ENCODE measurements around the gene ATP9B.
A peak's percentile ranks its signal among the peaks of the same experiment; 100 is the strongest.

ATP9B gene, protein sequence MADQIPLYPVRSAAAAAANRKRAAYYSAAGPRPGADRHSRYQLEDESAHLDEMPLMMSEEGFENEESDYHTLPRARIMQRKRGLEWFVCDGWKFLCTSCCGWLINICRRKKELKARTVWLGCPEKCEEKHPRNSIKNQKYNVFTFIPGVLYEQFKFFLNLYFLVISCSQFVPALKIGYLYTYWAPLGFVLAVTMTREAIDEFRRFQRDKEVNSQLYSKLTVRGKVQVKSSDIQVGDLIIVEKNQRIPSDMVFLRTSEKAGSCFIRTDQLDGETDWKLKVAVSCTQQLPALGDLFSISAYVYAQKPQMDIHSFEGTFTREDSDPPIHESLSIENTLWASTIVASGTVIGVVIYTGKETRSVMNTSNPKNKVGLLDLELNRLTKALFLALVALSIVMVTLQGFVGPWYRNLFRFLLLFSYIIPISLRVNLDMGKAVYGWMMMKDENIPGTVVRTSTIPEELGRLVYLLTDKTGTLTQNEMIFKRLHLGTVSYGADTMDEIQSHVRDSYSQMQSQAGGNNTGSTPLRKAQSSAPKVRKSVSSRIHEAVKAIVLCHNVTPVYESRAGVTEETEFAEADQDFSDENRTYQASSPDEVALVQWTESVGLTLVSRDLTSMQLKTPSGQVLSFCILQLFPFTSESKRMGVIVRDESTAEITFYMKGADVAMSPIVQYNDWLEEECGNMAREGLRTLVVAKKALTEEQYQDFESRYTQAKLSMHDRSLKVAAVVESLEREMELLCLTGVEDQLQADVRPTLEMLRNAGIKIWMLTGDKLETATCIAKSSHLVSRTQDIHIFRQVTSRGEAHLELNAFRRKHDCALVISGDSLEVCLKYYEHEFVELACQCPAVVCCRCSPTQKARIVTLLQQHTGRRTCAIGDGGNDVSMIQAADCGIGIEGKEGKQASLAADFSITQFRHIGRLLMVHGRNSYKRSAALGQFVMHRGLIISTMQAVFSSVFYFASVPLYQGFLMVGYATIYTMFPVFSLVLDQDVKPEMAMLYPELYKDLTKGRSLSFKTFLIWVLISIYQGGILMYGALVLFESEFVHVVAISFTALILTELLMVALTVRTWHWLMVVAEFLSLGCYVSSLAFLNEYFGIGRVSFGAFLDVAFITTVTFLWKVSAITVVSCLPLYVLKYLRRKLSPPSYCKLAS

DNA sequence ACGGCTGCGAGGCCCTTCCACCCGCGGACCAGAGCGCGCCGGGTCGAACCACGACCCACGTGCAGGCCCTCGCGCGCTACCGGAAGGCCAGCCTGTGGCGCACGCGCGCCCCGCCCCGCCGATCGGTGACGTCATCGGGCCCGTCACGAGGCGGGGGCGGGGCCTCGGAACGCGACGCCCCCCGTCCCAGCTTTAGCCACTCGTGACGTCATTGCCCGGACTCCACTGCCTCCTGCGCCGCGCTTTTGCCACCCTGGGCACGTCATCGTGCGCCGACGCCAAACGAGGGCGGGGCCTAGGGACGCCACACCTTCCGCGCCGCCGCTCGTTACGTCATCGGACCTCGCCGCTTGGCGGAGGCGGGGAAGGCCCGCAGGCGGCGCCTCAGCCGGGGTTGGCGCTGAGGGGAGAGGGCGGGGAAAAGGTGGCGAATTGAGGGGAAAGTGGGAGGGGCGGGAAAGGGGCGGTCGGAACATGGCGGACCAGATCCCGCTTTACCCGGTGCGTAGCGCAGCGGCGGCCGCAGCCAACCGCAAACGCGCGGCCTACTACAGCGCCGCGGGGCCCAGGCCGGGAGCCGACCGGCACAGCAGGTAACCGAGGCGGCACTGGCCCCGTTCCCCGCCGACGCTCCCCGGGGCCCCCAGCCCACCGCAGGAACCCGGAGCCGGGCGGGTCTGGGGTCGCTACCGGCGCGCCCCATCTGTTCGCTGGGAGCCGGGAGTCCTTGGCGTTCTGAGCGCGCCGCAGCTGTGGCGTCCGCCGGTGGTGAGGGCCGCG, at the start of gene ATP9B:
ATP9B (plus strand) TSS at position 458 of the 780 bp plus-strand sequence; CDS start at position 475, 17 bp downstream.
- peak; percentile 99 for DNase-seq

DNA sequence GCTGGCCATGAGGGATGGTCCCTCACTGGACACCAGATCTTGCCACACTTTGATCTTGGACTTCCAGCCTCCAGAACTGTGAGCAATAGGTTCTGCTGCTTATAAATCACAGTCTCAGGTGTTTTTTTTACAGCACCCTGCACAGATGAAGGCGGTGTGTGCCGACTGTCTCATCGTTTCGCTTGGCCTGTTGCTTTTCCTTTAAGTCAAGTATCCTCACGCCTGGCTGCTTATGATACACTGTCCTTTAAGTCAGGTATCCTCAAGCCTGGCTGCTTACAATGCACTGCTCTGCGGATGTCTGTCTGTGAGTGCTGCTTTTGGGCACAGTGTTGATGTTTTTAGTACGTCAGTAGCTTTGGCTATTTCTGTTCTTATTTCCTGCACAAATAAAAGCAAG, 49.3 kb upstream of the ATP9B start:
- DNase-seq: no peak

DNA sequence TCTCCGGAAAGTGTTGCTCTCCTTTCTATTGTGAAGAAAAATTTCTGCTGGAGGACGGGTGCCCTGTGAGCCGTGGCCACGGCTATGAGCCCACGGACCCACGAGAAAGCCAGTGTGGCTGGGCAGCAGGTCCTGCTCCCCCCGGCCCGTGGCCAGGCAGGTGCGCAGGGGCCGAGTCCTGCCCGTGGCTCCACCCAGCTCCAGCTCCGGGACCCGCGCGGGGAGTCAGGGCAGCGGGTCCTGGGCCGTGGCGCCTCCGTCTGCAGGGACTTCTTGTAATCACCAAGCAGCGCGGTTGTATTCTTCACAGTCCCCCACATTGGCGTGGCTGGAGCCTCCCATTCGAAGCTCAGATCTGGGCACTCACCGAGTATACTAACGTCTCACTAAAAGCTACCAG, 46.6 kb upstream of the ATP9B start:
- no peak for DNase-seq

DNA sequence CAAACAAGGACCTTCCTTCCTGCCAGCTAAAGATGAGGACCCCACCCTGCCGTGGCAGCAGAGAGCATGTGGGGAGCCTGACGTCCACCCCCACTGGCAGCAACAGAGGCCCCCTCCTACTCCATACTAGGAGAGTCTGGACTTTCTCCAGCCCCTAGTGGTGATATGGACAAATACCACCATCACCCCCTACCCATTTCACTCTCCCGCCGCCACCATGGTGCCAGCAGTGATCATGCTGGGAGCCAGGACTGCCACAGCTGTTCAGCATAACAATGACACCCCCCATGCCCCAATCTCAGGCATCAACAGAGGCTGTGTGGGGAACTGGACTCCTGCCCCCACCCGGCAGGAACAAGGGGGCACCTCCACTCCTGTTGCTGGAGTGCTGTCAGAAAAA, 42.7 kb upstream of the ATP9B start:
- no peak for DNase-seq

DNA sequence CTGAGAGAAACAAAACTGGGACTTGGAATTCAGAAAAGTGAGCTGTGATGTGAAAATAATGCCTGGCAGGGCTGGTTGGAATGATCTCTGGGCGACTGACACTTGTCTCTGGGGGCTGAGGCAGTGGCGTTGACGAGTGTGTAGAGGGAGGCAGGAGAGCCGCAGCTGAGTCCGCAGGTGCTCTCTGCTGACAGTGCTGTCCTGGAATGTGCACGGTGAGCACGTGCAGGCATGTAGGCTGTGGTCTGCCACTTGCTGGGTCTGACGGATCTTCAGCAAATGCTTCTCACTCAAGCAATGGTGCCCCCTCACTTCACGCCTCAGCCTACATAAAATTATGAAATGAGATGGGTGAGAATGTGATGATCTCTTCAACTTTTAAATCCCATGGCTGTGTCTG, 38.5 kb upstream of the ATP9B start:
- DNase-seq: no peak

DNA sequence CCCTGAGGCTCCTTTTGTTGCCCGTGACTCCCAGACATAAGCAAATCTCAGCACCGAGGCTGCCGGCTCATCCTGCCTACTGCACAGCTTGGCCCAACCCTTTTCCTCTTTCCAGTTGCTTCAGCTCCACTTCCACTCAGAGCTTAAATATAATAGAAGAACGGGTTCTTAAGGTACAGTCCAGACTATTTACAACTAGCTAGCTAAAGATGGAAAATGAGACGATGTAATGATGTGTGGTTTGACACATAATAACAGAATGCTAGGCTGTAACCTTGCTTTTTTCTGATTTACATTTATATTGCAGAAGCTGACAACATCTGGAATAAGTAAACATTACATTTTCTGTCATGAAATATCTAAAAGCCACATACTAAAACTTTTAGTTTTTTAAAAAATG, 26.9 kb upstream of the ATP9B start:
- no peak for DNase-seq

DNA sequence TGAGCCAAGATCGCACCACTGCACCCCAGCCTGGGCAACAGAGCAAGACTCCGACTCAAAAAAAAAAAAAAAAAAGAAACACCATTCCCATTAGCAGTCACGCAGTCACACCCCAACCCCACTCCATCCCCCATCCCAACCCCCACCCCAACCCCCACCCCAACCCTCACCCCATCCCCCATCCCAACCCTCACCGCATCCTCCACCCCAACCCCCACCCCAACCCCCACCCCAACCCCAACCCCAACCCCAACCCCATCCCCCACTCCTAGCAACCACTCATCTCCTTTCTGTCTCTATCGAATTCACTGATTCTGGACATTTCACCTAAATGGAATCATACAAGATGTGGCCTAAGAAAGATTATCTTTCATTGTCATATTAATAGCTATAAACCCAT, 25.9 kb upstream of the ATP9B start:
- no peak for DNase-seq

DNA sequence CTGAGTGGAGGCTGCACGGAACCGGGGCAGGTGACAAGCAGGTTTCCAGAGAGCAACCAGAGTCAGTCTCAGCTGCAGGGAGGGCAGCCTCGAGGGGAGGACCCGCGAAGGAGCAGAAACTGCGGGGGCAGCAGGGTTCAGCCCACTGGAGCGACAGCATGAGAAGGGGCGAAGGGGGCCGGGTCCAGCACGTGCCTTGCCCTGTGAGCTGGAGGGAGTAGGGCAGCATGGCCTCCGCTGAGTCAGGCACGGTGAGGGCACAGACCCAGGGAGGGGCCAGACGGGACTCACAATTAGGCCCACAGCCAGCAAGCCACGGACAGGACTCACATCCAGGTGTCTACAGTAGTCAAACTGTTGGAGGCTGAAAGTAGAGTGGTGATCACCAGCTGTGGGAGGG, 22.7 kb upstream of the ATP9B start:
- no peak for DNase-seq

DNA sequence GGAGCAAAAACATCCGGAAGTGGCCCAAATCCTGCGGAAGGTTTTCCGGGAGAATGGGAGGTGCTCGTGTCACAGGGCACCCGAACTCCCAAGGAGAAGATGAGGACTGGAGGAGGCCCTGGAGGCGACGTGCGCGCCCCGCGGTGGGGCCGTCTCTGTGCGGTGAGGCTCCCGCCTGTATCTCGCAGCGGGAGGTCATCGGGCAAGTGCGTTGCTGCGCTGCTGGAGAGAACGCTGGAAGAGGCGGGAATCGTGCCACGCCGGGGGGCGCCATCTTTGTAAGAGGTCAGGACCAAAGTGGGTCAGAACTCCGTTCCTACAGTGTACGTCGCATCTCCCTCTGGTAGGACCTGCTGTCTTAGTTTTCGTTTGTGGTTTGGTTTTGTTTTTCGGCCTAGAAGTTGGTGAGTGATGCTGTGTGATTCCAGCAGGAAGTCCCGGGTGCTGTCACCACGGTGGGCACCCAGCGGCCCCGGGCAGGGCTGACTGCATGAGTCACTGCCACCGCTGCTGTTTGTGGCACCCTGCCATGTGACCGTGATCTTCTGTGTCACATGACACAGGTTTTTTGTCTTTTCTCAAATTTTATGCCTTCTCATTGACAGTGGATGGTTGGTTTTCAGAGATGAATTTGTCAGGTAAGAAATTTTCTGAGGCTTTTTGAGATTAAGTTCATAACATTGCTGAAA, 21.5 kb upstream of the ATP9B start:
- DNase-seq: no peak

DNA sequence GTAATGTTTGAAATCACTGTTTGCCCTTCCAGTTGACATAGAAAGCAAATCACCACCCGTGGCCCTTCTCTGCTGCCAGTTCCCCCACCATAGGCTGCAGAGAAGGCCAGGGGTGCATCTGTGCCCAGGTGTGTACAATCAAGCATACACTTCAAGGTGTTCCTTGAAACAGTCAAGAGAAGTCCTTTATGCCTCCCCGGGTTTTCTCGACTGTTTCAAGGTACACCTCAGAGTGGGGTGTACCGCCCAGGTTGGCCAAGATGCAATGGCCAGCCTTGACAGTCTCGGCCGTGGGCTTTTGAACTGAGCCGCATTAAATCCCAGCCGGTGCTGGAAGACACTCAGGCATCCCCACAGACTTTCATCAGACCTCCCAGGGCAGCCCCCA, 21.0 kb upstream of the ATP9B start:
- no peak for DNase-seq

DNA sequence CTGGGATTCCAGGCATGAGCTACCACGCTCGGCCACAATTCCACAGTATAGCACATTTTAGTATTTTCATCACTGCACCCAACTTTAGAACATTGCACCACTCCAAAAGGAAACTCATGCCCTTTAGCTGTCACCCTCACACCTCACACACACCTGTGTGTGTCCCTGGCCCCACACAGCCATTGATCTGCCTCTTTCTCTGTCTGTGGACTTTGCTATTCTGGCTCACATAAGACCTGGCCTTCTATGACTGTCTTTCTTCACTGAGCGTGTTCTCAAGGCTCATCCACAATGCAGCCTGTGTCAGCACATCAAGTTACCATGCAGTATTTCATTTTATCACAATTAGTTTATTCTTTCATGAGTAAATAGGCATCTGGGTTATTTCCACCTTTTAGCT, 19.7 kb upstream of the ATP9B start:
- DNase-seq: no peak

DNA sequence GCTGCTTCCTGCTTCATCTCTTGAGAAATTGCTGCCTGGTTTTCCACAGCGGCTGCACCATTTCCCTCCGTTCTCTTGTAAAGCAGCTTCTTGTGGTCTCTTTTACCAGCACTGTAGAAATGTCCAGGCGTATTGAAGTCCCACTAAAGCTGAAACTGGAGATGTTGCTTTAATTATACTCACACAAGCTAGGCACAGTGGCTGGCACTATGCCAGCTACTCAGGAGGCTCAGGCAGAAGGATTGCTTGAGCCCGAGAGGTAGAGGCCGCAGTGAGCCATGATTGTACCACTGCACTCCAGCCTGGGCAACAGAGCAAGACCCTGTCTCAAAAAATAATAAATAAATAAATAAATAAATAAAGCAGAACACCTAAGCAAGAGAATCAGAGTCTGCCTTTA, 19.2 kb upstream of the ATP9B start:
- DNase-seq: no peak

DNA sequence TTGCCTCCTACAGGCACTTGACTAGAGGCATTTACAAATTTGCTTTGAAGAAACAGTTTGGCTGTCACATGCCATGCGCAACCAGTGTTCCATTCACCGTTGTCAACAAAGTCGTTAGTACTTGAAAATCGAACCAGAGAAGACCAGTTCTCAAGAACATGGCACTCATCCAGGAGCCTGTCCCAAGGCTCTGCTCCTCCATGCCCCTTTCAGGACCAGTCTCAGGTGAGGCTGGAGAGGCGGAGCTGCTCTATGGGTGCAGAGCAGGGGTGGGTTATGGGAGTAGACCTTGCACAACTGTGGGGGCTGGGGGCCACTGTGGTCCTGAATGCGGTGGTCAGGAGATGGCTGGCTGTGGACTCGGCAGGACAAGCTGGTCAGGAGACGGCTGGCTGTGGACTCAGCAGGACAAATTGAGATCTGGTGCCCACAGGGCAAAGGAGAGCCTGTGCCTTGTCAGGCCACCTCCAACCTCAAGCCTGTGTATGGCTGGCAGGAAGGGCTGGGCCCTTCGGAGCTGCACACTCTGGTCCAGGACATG, 12.3 kb upstream of the ATP9B start:
- no peak for DNase-seq

DNA sequence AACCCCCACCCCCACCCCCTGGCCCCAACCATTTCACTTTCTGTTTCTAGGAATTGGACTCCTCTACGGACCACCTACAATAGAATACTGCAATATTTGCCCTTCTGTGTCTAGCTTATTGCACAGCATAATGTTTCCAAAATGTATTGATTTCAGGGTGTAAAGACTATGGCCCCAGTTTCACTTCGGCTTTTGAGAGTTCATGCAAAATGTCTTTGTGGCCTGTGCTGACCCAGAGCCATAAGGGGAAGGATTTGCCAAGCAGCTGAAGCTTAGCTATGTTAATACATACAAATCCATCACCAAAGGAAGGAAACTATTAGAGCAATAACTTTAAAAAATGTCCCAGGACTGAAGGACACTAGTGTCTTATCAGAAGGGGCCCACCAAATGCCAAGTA, 11.2 kb upstream of the ATP9B start:
- DNase-seq: no peak

DNA sequence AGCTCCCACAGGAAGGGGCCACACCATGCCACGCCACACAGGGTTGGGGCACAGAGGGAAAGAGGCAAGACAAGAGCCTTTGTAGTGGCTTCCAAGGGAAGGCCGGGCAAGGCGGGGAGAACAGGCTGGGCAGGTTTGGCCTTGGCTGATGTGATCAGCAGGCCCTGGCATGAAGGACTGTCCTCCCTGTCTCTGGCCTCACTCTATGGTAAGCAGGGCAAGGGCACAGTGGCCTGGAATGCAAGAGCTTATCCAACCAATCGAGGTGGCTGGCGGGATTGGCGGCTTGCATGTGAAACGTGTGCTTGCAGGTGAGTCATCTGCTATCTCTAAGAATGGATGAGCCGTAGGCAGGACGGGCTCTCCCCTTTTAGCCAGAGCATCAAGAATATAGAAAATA, 6.4 kb upstream of the ATP9B start:
- DNase-seq: no peak

DNA sequence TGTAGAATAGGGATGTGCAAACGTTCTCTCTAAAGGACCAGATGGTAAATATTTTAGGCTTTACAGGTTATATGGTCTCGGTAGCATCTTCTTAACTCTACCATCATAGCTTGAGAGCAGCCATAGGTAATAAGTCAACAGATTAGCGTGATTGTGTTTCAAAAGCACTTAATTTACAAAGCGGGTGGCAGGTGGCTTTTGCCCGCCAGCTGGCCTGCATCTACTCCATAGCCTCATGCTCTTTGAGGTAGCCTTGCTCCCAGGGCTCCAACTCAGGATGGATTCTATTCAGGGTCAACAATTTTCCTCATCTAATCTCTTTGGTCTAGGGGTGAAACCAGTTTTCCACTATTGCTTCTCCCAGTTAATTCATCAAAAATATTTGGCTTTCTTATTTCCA, 5.0 kb upstream of the ATP9B start:
- no peak for DNase-seq

DNA sequence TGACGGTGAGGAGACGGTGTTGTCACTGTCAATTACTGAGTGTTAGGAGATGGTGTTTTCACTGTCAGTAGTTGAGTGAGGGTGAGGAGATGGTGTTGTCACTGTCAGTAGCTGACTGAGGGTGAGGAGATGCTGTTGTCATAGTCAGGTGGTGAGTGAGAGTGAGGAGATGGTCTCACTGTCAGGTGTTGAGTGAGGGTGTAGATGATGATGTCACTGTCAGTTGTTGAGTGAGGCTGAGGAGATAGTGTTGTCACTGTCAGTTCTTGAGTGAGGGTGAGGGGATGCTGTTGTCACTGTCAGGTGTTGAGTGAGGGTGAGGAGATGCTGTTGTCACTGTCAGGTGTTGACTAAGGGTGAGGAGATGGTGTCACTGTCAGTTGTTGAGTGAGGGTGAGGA, 3.4 kb upstream of the ATP9B start:
- no peak for DNase-seq

DNA sequence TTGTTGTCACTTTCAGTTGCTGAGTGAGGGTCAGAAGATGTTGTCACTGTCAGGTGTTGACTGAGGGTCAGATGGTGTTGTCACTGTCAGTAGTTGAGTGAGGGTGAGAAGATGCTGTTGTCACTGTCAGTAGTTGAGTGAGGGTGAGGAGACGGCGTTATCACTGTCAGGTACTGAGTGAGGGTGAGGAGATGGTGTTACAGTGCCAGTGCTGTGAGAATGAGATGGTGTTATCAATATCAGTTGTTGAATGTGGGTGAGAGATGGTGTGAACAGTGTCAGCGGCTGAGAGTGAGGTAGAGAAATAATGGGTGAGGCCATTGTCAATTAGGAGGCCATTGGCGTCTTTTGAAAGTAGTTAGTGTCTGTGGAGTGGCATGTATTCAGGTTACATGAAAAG, 1.6 kb upstream of the ATP9B start:
- no peak for DNase-seq

DNA sequence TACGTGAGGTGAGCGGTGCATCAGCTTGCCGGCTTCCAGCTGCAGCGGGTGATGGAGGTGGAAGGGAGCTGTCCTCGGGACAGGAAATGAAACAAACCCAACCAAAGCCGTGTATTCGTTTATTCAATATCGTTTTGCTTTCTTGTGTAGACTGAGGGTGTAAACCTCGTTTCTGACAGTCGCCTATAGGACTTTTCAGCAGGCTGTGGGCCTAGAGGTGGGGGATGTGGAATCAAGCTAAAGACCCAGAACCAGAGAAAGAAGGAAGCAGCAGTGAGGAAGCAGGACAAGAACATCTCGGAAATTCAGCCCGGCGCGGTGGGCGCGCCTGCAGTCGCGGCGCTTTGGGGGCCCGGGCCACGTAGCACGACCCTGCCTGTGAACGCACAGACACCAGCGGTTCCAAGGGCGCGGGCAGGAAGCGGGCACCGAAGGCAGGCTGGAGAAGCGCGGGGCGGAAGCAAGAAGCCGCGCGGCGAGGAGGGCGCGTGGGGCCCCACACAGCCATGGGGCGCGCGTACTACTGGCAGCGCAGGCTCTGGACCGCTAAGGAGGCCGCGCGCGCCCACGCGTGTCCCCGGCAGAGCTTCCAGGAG, 755 bp upstream of the ATP9B start:
- no peak for DNase-seq

DNA sequence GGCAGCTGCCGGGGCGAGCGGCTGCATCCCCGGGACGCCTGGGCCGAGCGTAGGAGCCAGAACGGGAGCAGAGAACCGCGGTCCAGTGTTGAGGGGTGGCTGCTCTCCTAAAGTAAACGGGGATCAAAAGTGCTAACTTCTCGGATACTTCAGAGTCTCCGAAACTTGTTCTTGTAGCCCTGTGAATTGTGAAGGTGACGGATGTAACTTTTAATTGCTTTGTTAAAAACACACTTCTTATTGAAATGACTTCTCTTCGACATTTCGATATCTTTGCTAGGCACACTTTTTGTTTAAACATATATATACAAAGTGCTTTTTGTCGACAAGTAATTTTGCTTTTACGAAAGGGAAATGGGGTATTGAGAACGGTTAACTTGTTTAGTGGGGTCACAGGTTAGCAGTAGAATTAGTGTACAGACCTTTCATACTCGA, 540 bp downstream of the ATP9B start:
- DNase-seq: no peak

DNA sequence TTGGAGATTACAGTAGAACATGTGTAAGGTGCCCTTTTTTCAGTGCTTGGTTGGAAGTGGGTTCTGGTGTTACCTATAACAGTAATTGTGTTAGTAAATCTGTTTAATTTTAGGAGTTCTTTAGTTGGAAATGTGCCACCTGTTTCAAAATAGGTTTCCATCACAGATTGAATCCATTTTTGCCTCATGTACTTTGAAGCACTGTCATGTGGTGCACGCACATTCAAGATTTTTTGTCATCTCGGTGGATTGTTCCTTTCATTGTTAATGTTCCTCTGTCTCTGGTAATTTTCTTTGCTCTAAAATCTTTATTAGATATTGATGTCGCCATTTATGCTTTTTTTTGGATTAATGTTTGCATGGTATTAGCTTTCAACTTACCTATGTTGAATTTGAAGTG, 1.3 kb downstream of the ATP9B start:
- DNase-seq: no peak

DNA sequence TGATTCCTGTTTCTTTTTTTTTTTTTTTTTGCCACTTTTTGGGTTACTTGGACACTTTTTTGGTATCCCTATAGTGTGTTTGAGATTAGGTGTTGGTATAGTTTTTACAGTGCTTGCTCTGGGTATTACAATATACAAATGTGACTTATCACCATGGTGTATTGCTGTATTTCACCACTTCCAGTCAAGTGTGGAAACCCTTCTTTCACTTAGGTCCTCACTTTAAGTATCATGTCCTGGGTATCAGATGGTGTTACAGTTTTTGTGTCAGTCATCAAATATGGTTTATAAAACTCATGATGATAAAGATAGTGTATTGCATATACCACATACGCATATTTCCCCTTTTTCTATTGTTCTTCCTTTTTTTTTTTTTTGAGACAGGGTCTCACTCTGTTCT, 1.8 kb downstream of the ATP9B start:
- DNase-seq: no peak

Data from activated naive CD4-positive, alpha-beta T cell treated with Interleukin-2 at 50 U/mL for 16 hours (primary cell).